Glomerular endothelial cell (primary cell): ENCODE data around the gene ATG10. TPM values are rescaled to one million over a fixed set of nuclear protein-coding genes. Genes with fewer than 3 reads are reported as not detected.

Source experiments
- DNase-seq: peaks from one replicate; pipeline ENCODE4 v3.0.0-alpha.2; 2011; ENCODE audit warnings: low read depth, low spot score; ENCODE audit errors: extremely low read depth
- total RNA-seq: library from RNA; depleted of rRNA; stranded (reverse); fragments of >200 nt; gene quantifications from 2 replicates; pipeline ENCODE4 v1.2.3, GENCODE V29; 2015

ATG10 gene
- total RNA-seq, 1 donor from 2014 or later: 4.6 TPM

- DNase-seq: no peak
These were observed 329.4 kb downstream of the ATG10 start for GRCh38 chr5:82301190-82301589.

Other genes with a start within 250 kb of the ATG10 start
- 9.4 and 13.2 TPM in 2 replicates for gene SSBP2, start 220.9 kb upstream of the ATG10 start, total RNA-seq